Ramos (cell line): Measurements from ENCODE around the gene PGM2.

ENCODE experiments used
- in situ Hi-C: fragments of 300-500 bp; cut with MboI; formaldehyde crosslinking; loops from one replicate; pipeline ENCODE4 v1.14.3; 2022; ENCODE audit warnings: low sequenced_read_pairs; ENCODE audit not compliant: unreplicated experiment

Gene PGM2

GRCh38 chr4:37826295-37827029, at the start of gene PGM2:
TSS of gene PGM2 (plus strand) at chr4:37826686. CDS start at chr4:37826733, 47 bp downstream.
- in situ Hi-C loops = no loop called here

- in situ Hi-C loops = loop anchor here (10.0 to 25.0 kb wide), 2 partner anchors 175 to 318 kb away; a partner anchor contains a TSS
Measured at GRCh38 chr4:37779896-37780295, 46.6 kb upstream of the PGM2 start.

DNA sequence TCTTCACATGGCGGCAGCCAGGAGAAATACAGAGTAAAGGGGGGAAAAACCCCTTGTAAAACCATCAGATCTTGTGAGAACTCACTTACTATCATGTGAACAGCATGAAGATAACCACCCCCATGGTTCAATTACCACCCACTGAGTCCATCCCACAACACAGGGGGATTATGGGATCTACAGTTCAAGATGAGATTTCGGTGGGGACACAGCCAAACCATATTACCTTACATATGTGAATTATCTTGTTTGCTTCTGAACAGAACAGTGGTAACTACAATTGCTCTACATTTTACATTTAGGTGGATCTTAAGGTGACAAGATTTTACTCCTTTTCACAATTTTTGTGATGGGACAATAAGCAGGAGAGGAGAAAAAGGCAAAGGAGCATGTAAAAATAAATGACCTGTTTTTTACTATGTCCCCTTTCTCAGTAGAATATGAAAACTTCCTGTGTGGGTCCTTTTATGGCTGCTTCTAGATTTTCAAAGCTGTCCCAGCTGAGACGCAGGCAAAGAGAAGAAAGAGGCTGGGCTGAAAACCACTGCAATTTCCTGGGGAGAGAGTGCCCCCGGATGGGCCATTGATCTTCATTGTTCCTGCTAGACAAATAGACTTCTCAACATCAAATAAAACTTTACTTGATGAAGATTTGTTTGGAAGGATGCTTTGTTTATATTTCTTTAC, 45.9 kb upstream of the PGM2 start:
- in situ Hi-C loops = loop anchor here (10.0 to 25.0 kb wide), 2 partner anchors 176 to 318 kb away; a partner anchor contains a TSS

GRCh38 chr4:37781131-37781455, 45.4 kb upstream of the PGM2 start:
- in situ Hi-C loops = loop anchor here (10.0 to 25.0 kb wide), 2 partner anchors 176 to 319 kb away; a partner anchor contains a TSS

GRCh38 chr4:37786267-37786666, 40.2 kb upstream of the PGM2 start:
- in situ Hi-C loops = loop anchor here (10.0 to 25.0 kb wide), 2 partner anchors 181 to 324 kb away; a partner anchor contains a TSS

GRCh38 chr4:37787883-37788460, 38.5 kb upstream of the PGM2 start:
- in situ Hi-C loops = loop anchor here (10.0 to 25.0 kb wide), 2 partner anchors 183 to 326 kb away; a partner anchor contains a TSS

- in situ Hi-C loops = loop anchor here (10.0 to 25.0 kb wide), 2 partner anchors 184 to 327 kb away; a partner anchor contains a TSS
Measured at GRCh38 chr4:37788819-37789218, 37.7 kb upstream of the PGM2 start.

DNA sequence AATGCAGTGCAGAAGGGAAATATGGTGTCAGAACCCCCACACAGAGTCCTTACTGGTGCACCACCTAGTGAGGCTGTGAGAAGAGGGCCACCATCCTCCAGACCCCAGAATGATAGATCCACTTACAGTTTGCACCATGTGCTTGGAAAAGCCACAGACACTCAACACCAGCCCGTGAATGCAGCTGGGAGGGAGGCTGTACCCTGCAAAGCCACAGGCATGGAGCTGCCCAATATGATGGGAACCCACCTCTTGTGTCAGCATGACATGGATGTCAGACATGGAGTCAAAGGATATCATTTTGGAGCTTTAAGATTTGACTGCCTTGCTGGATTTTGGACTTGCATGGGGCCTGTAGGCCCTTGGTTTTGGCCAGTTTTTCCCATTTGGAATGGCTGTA, 34.2 kb upstream of the PGM2 start:
- in situ Hi-C loops = loop anchor here (25.0 kb wide), 1 partner anchor 330 kb away; a partner anchor contains a TSS

GRCh38 chr4:37793562-37793961, 32.9 kb upstream of the PGM2 start:
- in situ Hi-C loops = loop anchor here (25.0 kb wide), 1 partner anchor 331 kb away; a partner anchor contains a TSS

DNA sequence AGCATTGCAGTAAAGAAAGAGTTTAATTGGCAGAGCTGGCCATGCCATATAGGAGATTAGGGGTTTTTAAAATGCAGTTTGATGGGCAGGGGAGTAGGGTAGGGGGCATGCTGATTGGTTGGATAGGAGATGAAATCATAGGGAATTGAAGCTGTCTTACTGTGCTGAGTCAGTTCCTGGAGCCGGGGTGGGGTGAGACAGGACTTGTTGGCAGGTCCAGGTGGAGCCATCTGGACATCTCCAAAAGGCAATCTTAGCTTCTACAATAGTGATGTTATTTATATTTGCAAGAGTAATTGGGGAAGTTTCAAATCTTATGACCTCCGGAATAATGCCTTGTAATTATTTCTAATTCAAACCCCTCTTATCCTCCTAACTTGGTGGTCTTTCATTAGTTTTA, 32.4 kb upstream of the PGM2 start:
- in situ Hi-C loops = loop anchor here (25.0 kb wide), 1 partner anchor 332 kb away; a partner anchor contains a TSS

GRCh38 chr4:37795581-37796195, 30.8 kb upstream of the PGM2 start:
- in situ Hi-C loops = loop anchor here (25.0 kb wide), 1 partner anchor 333 kb away; a partner anchor contains a TSS

DNA sequence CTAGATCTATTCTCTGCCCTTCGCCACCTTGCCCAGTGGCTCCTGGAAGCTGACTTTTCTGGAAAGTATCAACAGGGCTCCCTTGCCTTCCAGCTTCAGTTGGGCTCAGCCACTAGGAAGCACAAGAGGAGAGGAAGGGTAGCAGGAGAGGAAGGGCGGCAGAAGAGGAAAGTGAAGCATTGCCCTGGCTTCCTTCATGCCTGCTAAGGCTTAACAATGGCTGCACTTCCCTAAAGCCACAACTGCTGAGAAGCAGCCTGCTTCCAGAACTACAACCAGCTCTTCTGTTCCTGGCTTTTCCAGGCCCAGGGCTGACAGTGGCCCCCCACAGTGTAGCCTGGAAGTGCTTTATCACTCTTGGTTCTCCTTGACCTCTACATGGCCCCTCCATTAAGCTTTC, 29.1 kb upstream of the PGM2 start:
- in situ Hi-C loops = loop anchor here (25.0 kb wide), 1 partner anchor 335 kb away; a partner anchor contains a TSS

DNA sequence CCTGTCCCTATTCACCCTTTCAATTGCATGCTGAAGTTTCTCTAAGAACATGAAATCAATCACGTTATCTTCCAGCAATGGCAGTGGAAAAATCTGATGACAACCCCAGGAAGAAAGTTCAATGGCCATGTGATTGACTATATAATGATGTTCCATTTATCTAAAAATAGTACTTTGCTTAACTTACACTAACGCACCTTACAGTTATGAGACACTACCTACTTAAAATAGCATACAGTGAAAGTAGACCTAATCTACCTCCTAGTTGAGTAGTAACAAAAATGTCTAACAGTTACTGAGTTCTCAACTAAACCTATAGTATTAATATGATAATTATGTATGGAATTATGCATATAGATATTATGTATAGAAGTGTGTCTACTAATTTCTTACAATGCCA, 28.6 kb upstream of the PGM2 start:
- in situ Hi-C loops = loop anchor here (25.0 kb wide), 1 partner anchor 336 kb away; a partner anchor contains a TSS

- in situ Hi-C loops = loop anchor here (25.0 kb wide), 1 partner anchor 336 kb away; a partner anchor contains a TSS
Measured at GRCh38 chr4:37798616-37799015, 27.9 kb upstream of the PGM2 start.

GRCh38 chr4:37799941-37800554, 26.4 kb upstream of the PGM2 start:
- in situ Hi-C loops = loop anchor here (5.0 to 25.0 kb wide), 2 partner anchors 237 to 338 kb away; a partner anchor contains a TSS

DNA sequence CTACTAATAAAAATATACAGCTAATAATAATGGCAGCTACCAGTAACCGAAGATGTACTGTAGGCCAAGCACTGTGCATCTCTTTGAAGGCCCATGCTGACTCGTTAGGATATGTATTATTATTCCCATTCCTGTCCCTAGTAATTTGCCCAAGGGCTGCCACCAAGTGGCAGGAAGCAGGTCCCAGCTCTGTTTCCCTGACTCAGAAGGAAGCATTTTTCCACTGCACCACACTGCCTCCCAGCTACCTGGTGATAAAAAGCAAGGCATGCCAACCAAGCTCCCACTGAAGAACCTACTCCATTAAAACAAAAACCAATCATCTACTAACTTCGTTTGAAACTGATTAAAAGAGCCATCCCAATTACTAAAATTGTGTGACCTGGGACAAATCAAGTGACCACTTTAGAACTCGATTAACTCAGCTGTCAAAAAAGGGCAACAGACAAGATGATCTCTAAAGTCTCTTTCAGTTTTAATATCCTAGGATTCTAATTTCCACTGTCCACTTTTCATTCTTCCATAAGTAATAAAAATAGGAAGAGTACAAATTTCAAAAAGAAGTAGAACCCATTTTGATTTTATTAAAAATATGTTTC, 24.3 kb upstream of the PGM2 start:
- in situ Hi-C loops = loop anchor here (5.0 kb wide), 1 partner anchor 235 kb away; no protein-coding TSS in a partner anchor

GRCh38 chr4:37803348-37803973, 23.0 kb upstream of the PGM2 start:
- in situ Hi-C loops = loop anchor here (5.0 kb wide), 1 partner anchor 234 kb away; no protein-coding TSS in a partner anchor

GRCh38 chr4:37805091-37805490, 21.4 kb upstream of the PGM2 start:
- in situ Hi-C loops = no loop called here

DNA sequence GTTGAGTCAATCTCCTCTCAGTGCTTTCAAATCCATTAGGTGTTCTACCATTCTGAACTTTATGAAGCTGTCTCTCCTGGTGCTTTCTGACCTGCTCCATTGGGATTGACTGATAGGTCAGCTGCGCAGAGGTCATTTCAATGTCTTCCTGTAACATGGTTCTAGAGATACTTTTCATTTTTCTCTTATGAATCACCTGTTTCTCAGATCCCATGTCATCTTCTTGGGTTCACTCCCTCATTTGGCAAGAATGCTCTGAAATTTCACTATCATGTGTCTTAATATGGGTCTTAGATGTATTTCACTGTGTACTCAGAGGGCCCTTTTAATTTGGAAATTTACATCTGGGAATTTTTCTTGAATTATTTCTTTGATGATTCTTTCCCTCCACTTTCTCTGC, 13.8 kb upstream of the PGM2 start:
- in situ Hi-C loops = no loop called here
